Measurements from ENCODE around the gene FAM107B. TPM values are rescaled to one million over a fixed set of nuclear protein-coding genes. Genes with fewer than 3 reads are reported as not detected.

FAM107B gene
- total RNA-seq, 1 donor from 2014 or later = 40.7 TPM

- H3K4me1 Mint-ChIP-seq (ENCODE audit: unreplicated experiment) = no peaks in the 10 kb centered on the region
- H3K36me3 Mint-ChIP-seq (ENCODE audit: unreplicated experiment) = no peaks in the 10 kb centered on the region
- no peak overlapping the region for H3K27ac Mint-ChIP-seq (ENCODE audit: unreplicated experiment)
Measured at GRCh38 chr10:14772399-14772798, 2.3 kb downstream of the FAM107B start.

GRCh38 chr10:14770927-14771326, 3.8 kb downstream of the FAM107B start:
- Mint-ChIP-seq H3K4me1 (ENCODE audit: unreplicated experiment) (no peaks in the 10 kb centered on the region), H3K27me3 (ENCODE audit: unreplicated experiment) (peaks cover 36% of the 10 kb centered on the region)

More at GRCh38 chr10:14772399-14772798, 2.3 kb downstream of the FAM107B start:
- peaks cover 3% of the 10 kb centered on the region for H3K9me3 Mint-ChIP-seq (ENCODE audit: unreplicated experiment)
- no peak for TF ChIP-seq CTCF (IDR thresholded peaks at IDR 0.05)
- no peak for DNase-seq (ENCODE audit: extremely low spot score, unreplicated experiment)
- H3K27me3 Mint-ChIP-seq (ENCODE audit: unreplicated experiment) = peaks cover 29% of the 10 kb centered on the region
- H3K4me3 Mint-ChIP-seq (ENCODE audit: unreplicated experiment) = no peak overlapping the region

GRCh38 chr10:14761372-14761771, 13.3 kb downstream of the FAM107B start:
- TF ChIP-seq CTCF (IDR thresholded peaks at IDR 0.05) = no peak
- no peaks in the 10 kb centered on the region for H3K4me1 Mint-ChIP-seq (ENCODE audit: unreplicated experiment)
- DNase-seq (ENCODE audit: extremely low spot score, unreplicated experiment) = no peak
- no peak overlapping the region for H3K4me3 Mint-ChIP-seq (ENCODE audit: unreplicated experiment)
- peaks cover 31% of the 10 kb centered on the region for H3K27me3 Mint-ChIP-seq (ENCODE audit: unreplicated experiment)
- H3K27ac Mint-ChIP-seq (ENCODE audit: unreplicated experiment) = no peak overlapping the region
- H3K36me3 Mint-ChIP-seq (ENCODE audit: unreplicated experiment) = no peaks in the 10 kb centered on the region
- no peaks in the 10 kb centered on the region for H3K9me3 Mint-ChIP-seq (ENCODE audit: unreplicated experiment)

More at GRCh38 chr10:14770927-14771326, 3.8 kb downstream of the FAM107B start:
- Mint-ChIP-seq H3K4me3 (ENCODE audit: unreplicated experiment) (no peak overlapping the region), H3K36me3 (ENCODE audit: unreplicated experiment) (no peaks in the 10 kb centered on the region), H3K9me3 (ENCODE audit: unreplicated experiment) (peaks cover 3% of the 10 kb centered on the region), H3K27ac (ENCODE audit: unreplicated experiment) (no peak overlapping the region)
- DNase-seq (ENCODE audit: extremely low spot score, unreplicated experiment) = no peak
- TF ChIP-seq CTCF (IDR thresholded peaks at IDR 0.05) = no peak

GRCh38 chr10:14758994-14759664, 15.6 kb downstream of the FAM107B start:
- peaks cover 20% of the 10 kb centered on the region for H3K27me3 Mint-ChIP-seq (ENCODE audit: unreplicated experiment)
- TF ChIP-seq CTCF (IDR thresholded peaks at IDR 0.05) = peak; percentile 32
- H3K36me3 Mint-ChIP-seq (ENCODE audit: unreplicated experiment) = no peaks in the 10 kb centered on the region
- H3K4me1 Mint-ChIP-seq (ENCODE audit: unreplicated experiment) = no peaks in the 10 kb centered on the region
- H3K4me3 Mint-ChIP-seq (ENCODE audit: unreplicated experiment) = no peak overlapping the region
- DNase-seq (ENCODE audit: extremely low spot score, unreplicated experiment) = no peak
- no peak overlapping the region for H3K27ac Mint-ChIP-seq (ENCODE audit: unreplicated experiment)
- no peaks in the 10 kb centered on the region for H3K9me3 Mint-ChIP-seq (ENCODE audit: unreplicated experiment)

GRCh38 chr10:14758451-14758850, 16.2 kb downstream of the FAM107B start:
- DNase-seq (ENCODE audit: extremely low spot score, unreplicated experiment) = no peak
- Mint-ChIP-seq H3K4me1 (ENCODE audit: unreplicated experiment) (no peaks in the 10 kb centered on the region), H3K27me3 (ENCODE audit: unreplicated experiment) (peaks cover 21% of the 10 kb centered on the region), H3K9me3 (ENCODE audit: unreplicated experiment) (no peaks in the 10 kb centered on the region), H3K36me3 (ENCODE audit: unreplicated experiment) (no peaks in the 10 kb centered on the region), H3K4me3 (ENCODE audit: unreplicated experiment) (no peak overlapping the region), H3K27ac (ENCODE audit: unreplicated experiment) (no peak overlapping the region)
- TF ChIP-seq CTCF (IDR thresholded peaks at IDR 0.05) = no peak
